CD14-positive monocyte (primary cell): ENCODE data around the gene MACROD2. TPM values are rescaled to one million over a fixed set of nuclear protein-coding genes. Genes with fewer than 3 reads are reported as not detected.

Source experiments
- DNase-seq, 3 donors: peaks; one replicate each; pipeline ENCODE4 v3.0.0-alpha.2; 2011 to 2022
- H2AFZ ChIP-seq: 2 replicates; pipeline ENCODE4 v1.6.0; 2012; ENCODE audit warnings: mild to moderate bottlenecking, low read depth, low read length, inconsistent platforms; ENCODE audit not compliant: insufficient read depth, poor library complexity, severe bottlenecking
- H3K27ac ChIP-seq, 2 donors: 1 replicate in 1 of 2; 2 replicates in 1 of 2; pipeline ENCODE4 v1.5.1; 2012 to 2013; ENCODE audit warnings: low read length in 2 of 2, control low read depth in 1 of 2, inconsistent platforms in 1 of 2, low read depth in 1 of 2, mild to moderate bottlenecking in 1 of 2
- H3K27me3 ChIP-seq, 2 donors: one replicate each; pipeline versions ENCODE4 v1.6.0 to v1.6.1; 2011 to 2013; ENCODE audit warnings: low read length in 2 of 2; ENCODE audit not compliant: control insufficient read depth in 2 of 2, insufficient read depth in 2 of 2
- H3K36me3 ChIP-seq, 2 donors: replicated peaks in 1 of 2; 1 replicate in 1 of 2; 2 replicates in 1 of 2; pipeline versions ENCODE4 v1.5.1 to v1.6.1; 2012 to 2013; ENCODE audit warnings: low read length in 2 of 2, control low read depth in 1 of 2, inconsistent platforms in 1 of 2, mild to moderate bottlenecking in 1 of 2; ENCODE audit not compliant: insufficient read depth in 2 of 2, control insufficient read depth in 1 of 2
- H3K4me1 ChIP-seq, 2 donors: 1 replicate in 1 of 2; 2 replicates in 1 of 2; pipeline versions ENCODE4 v1.5.1 to v1.6.1; 2012 to 2013; ENCODE audit warnings: low read length in 2 of 2, control low read depth in 1 of 2, inconsistent platforms in 1 of 2, mild to moderate bottlenecking in 1 of 2, moderate library complexity in 1 of 2; ENCODE audit not compliant: insufficient read depth in 2 of 2, control insufficient read depth in 1 of 2
- H3K4me2 ChIP-seq: replicated peaks from 2 replicates; pipeline ENCODE3; 2012; ENCODE audit warnings: low read length, moderate library complexity, mild to moderate bottlenecking; ENCODE audit not compliant: poor library complexity, severe bottlenecking; ENCODE audit errors: extremely low read depth
- H3K4me3 ChIP-seq, 3 experiments: fragments of 200-600 bp in 1 of 3; sonication (generic) in 1 of 3; replicated peaks in 1 of 3; 1 replicate in 2 of 3; 2 replicates in 1 of 3; pipeline ENCODE4 v1.5.1; 2011 to 2013; ENCODE audit warnings: low read length in 3 of 3, mild to moderate bottlenecking in 3 of 3, control low read depth in 2 of 3, low read depth in 2 of 3, inconsistent platforms in 1 of 3, moderate library complexity in 1 of 3
- H3K79me2 ChIP-seq: 2 replicates; pipeline ENCODE4 v1.6.0; 2012; ENCODE audit warnings: mild to moderate bottlenecking, control low read depth, inconsistent platforms, low read length, moderate library complexity; ENCODE audit not compliant: insufficient read depth
- H3K9ac ChIP-seq: 2 replicates; pipeline ENCODE4 v1.6.0; 2017; ENCODE audit warnings: low read length, mild to moderate bottlenecking; ENCODE audit not compliant: insufficient read depth, poor library complexity, severe bottlenecking
- H3K9me3 ChIP-seq, 2 donors: replicated peaks in 1 of 2; 1 replicate in 1 of 2; 2 replicates in 1 of 2; pipeline versions ENCODE4 v1.5.1 to v1.6.1; 2012 to 2013; ENCODE audit warnings: low read length in 2 of 2, control low read depth in 1 of 2; ENCODE audit not compliant: control insufficient read depth in 1 of 2, insufficient read depth in 1 of 2
- H4K20me1 ChIP-seq: 2 replicates; pipeline ENCODE4 v1.6.0; 2012; ENCODE audit warnings: mild to moderate bottlenecking, low read length, control low read depth, moderate library complexity; ENCODE audit not compliant: insufficient read depth
- H3K27ac Mint-ChIP-seq, 7 donors: one replicate each; pipeline ENCODE4 v1.8.0; 2020; ENCODE audit warnings: mild to moderate bottlenecking in 7 of 7, mixed read lengths in 7 of 7, moderate library complexity in 6 of 7, inconsistent platforms in 2 of 7
- H3K27me3 Mint-ChIP-seq, 3 donors: one replicate each; pipeline ENCODE4 v1.8.0; 2021 to 2022; ENCODE audit warnings: low read depth in 3 of 3, mild to moderate bottlenecking in 3 of 3, mixed read lengths in 3 of 3, moderate library complexity in 3 of 3, inconsistent platforms in 1 of 3
- H3K36me3 Mint-ChIP-seq, 2 donors: one replicate each; pipeline ENCODE4 v1.8.0; 2020; ENCODE audit warnings: mixed read lengths in 2 of 2, inconsistent platforms in 1 of 2, mild to moderate bottlenecking in 1 of 2
- H3K4me1 Mint-ChIP-seq: one replicate; pipeline ENCODE4 v1.8.0; 2020; ENCODE audit warnings: mild to moderate bottlenecking, mixed read lengths
- H3K4me3 Mint-ChIP-seq, 2 donors: one replicate each; pipeline ENCODE4 v1.8.0; 2020; ENCODE audit warnings: mild to moderate bottlenecking in 2 of 2, mixed read lengths in 2 of 2, moderate library complexity in 1 of 2
- H3K9me3 Mint-ChIP-seq, 7 donors: one replicate each; pipeline ENCODE4 v1.8.0; 2020 to 2022; ENCODE audit warnings: mixed read lengths in 7 of 7, mild to moderate bottlenecking in 6 of 7, moderate library complexity in 6 of 7, inconsistent platforms in 2 of 7
- WGBS: methylation state at CpG from one replicate; pipeline ENCODE4 v1.1.5; 2013; ENCODE audit warnings: missing lambda C conversion rate; ENCODE audit not compliant: insufficient coverage; 5-methylcytosine and 5-hydroxymethylcytosine counted together
- intact Hi-C, 2 donors: fragments of 100-400 bp; cut with micrococcal nuclease; formaldehyde crosslinking; loops; one replicate each; pipeline versions ENCODE4 v1.15.0 to v1.15.1; 2023
- polyA plus RNA-seq, 3 donors: library from polyadenylated mRNA; depleted of rRNA in 1 of 3; unstranded in 2 of 3; stranded (reverse) in 1 of 3; fragments of 300-500 nt in 2 of 3; fragments of >200 nt in 1 of 3; fragmentation: Illumina TruSeq in 2 of 3; gene quantifications; 1 replicate in 2 of 3; 2 replicates in 1 of 3; pipeline ENCODE4 v1.2.3, GENCODE V29; 2012 to 2021
- TF ChIP-seq, protein P1 (sequence below): fragments of 200-600 bp; IDR thresholded peaks from one replicate; pipeline ENCODE4 v1.8.0; 2022; ENCODE audit warnings: antibody characterized with exemption, mild to moderate bottlenecking

Gene MACROD2
- polyA plus RNA-seq, 3 donors, result 0.23 TPM; not detected in 2

- TF ChIP-seq, protein P1, sequence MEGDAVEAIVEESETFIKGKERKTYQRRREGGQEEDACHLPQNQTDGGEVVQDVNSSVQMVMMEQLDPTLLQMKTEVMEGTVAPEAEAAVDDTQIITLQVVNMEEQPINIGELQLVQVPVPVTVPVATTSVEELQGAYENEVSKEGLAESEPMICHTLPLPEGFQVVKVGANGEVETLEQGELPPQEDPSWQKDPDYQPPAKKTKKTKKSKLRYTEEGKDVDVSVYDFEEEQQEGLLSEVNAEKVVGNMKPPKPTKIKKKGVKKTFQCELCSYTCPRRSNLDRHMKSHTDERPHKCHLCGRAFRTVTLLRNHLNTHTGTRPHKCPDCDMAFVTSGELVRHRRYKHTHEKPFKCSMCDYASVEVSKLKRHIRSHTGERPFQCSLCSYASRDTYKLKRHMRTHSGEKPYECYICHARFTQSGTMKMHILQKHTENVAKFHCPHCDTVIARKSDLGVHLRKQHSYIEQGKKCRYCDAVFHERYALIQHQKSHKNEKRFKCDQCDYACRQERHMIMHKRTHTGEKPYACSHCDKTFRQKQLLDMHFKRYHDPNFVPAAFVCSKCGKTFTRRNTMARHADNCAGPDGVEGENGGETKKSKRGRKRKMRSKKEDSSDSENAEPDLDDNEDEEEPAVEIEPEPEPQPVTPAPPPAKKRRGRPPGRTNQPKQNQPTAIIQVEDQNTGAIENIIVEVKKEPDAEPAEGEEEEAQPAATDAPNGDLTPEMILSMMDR, result no peak
- Mint-ChIP-seq H3K27ac (no peak overlapping the region), H3K9me3 (peaks cover 2 to 15% (median 4%) of the 10 kb centered on the region in 7 donors), H3K4me1 (no peaks in the 10 kb centered on the region), H3K36me3 (no peaks in the 10 kb centered on the region), H3K4me3 (no peak overlapping the region), H3K27me3 (peaks cover 0 to 2% (median 0%) of the 10 kb centered on the region in 3 donors)
- Histone ChIP-seq H3K79me2 (no peaks in the 10 kb centered on the region), H3K36me3 (no peaks in the 10 kb centered on the region), H3K4me2 (no peak overlapping the region), H3K4me1 (no peaks in the 10 kb centered on the region), H3K27me3 (no peaks in the 10 kb centered on the region), H4K20me1 (no peaks in the 10 kb centered on the region), H3K4me3 (no peak overlapping the region), H3K9ac (no peak overlapping the region), H3K9me3 (no peaks in the 10 kb centered on the region), H3K27ac (no peak overlapping the region), H2AFZ (no peak overlapping the region)
- intact Hi-C loops, result no loop called here
- no CpG with 5 or more reads among the region's 3 CpGs for WGBS
- DNase-seq, result no peak
These were observed 1410.8 kb downstream of the MACROD2 start for GRCh38 chr20:15406072-15406471.

DNA sequence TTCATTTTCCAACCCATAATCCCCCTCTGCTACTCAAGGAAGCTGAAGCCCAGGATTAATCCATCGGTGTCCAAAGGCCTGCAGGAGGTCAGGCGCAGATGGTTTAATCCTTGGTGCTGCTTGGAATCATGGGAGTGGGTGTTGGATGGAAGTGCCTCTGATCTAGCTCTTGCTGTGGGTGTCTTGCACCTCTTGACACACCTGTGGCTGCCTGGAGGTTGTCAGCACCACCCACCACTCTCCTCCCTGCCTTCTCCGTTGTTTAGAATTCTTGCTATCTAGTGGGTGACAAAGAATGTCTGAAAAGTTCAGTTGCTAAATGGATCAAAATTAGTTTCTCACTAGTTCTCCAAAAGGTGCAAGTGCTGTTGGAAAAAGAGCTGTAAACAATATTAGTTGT lies 1416.5 kb downstream of the MACROD2 start:
- H3K27ac Mint-ChIP-seq, result no peak overlapping the region
- peaks cover 0 to 2% (median 0%) of the 10 kb centered on the region in 3 donors for H3K27me3 Mint-ChIP-seq
- H3K9me3 Mint-ChIP-seq, result peaks cover 0 to 8% (median 4%) of the 10 kb centered on the region in 7 donors
- H3K36me3 Mint-ChIP-seq, result no peaks in the 10 kb centered on the region
- 40% methylated on average over 1 of the region's 3 CpGs for WGBS
- Histone ChIP-seq H3K27me3 (no peaks in the 10 kb centered on the region), H3K9me3 (no peaks in the 10 kb centered on the region), H3K4me1 (no peaks in the 10 kb centered on the region), H3K4me2 (no peak overlapping the region), H3K79me2 (no peaks in the 10 kb centered on the region), H3K9ac (no peak overlapping the region), H3K36me3 (no peaks in the 10 kb centered on the region), H4K20me1 (no peaks in the 10 kb centered on the region), H3K4me3 (no peak overlapping the region), H2AFZ (no peak overlapping the region), H3K27ac (no peak overlapping the region)
- no peak overlapping the region for H3K4me3 Mint-ChIP-seq
- intact Hi-C loops, result no loop called here
- DNase-seq, result no peak
- H3K4me1 Mint-ChIP-seq, result no peaks in the 10 kb centered on the region
- TF ChIP-seq, protein P1, result no peak
